RKO (cell line): ENCODE measurements around the gene PAPSS1.
"Not testable (repeated sequence)": the region's sequence is repeated elsewhere in the genome, so short reads cannot be mapped to it uniquely, and the experiment has no call there.

Source experiments
- DNase-seq: peaks from one replicate; pipeline ENCODE4 v3.0.0-alpha.2; 2016; ENCODE audit warnings: low spot score

The PAPSS1 gene

GRCh38 chr4:107719922-107720722 lies at the start of gene PAPSS1:
Gene PAPSS1 (minus strand): TSS chr4:107720234. CDS start chr4:107720179, 55 bp downstream.
- peak; percentile 96 for DNase-seq

GRCh38 chr4:107760281-107760947 lies 40.4 kb upstream of the PAPSS1 start:
- no peak for DNase-seq

GRCh38 chr4:107757864-107758476 lies 37.9 kb upstream of the PAPSS1 start:
- peak; percentile 74 for DNase-seq

- no peak for DNase-seq
Observed at GRCh38 chr4:107757283-107757682, 37.2 kb upstream of the PAPSS1 start.

- DNase-seq = no peak
Observed at GRCh38 chr4:107755841-107756356, 35.9 kb upstream of the PAPSS1 start.

- DNase-seq = no peak
Observed at GRCh38 chr4:107751670-107752069, 31.6 kb upstream of the PAPSS1 start.

GRCh38 chr4:107747748-107748486 lies 27.9 kb upstream of the PAPSS1 start:
- DNase-seq = no peak

GRCh38 chr4:107746161-107746560 lies 26.1 kb upstream of the PAPSS1 start:
- no peak for DNase-seq

GRCh38 chr4:107744532-107744931 lies 24.5 kb upstream of the PAPSS1 start:
- DNase-seq = no peak

GRCh38 chr4:107743532-107743931 lies 23.5 kb upstream of the PAPSS1 start:
- no peak for DNase-seq

- no peak for DNase-seq
Observed at GRCh38 chr4:107742791-107743190, 22.8 kb upstream of the PAPSS1 start.

GRCh38 chr4:107742196-107742595 lies 22.2 kb upstream of the PAPSS1 start:
- no peak for DNase-seq

- DNase-seq = no peak
Observed at GRCh38 chr4:107740950-107741701, 21.1 kb upstream of the PAPSS1 start.

GRCh38 chr4:107740381-107740780 lies 20.3 kb upstream of the PAPSS1 start:
- DNase-seq = no peak

- no peak for DNase-seq
Observed at GRCh38 chr4:107737450-107737849, 17.4 kb upstream of the PAPSS1 start.

GRCh38 chr4:107736924-107737448 lies 17.0 kb upstream of the PAPSS1 start:
- DNase-seq = peak; percentile 71

- no peak for DNase-seq
Observed at GRCh38 chr4:107736037-107736436, 16.0 kb upstream of the PAPSS1 start.

- DNase-seq = no peak
Observed at GRCh38 chr4:107734120-107734519, 14.1 kb upstream of the PAPSS1 start.

GRCh38 chr4:107733431-107733925 lies 13.4 kb upstream of the PAPSS1 start:
- no peak for DNase-seq

- not testable (repeated sequence) for DNase-seq
Observed at GRCh38 chr4:107729050-107729449, 9.0 kb upstream of the PAPSS1 start.
